Measurements from ENCODE around the gene ID1.
"Not testable (repeated sequence)": the region's sequence is repeated elsewhere in the genome, so short reads cannot be mapped to it uniquely, and the experiment has no call there.

The ID1 gene

GRCh38 chr20:31638317-31638716, 33.2 kb downstream of the ID1 start:
- no peak for DNase-seq (ENCODE audit: low read depth)

- DNase-seq (ENCODE audit: low read depth): no peak
Observed at GRCh38 chr20:31638816-31639215, 33.7 kb downstream of the ID1 start.

- no peak for DNase-seq (ENCODE audit: low read depth)
Observed at GRCh38 chr20:31640259-31640658, 35.2 kb downstream of the ID1 start.

GRCh38 chr20:31641391-31641790, 36.3 kb downstream of the ID1 start:
- no peak for DNase-seq (ENCODE audit: low read depth)

- no peak for DNase-seq (ENCODE audit: low read depth)
Observed at GRCh38 chr20:31642837-31643236, 37.7 kb downstream of the ID1 start.

GRCh38 chr20:31643522-31643921, 38.4 kb downstream of the ID1 start:
- DNase-seq (ENCODE audit: low read depth): no peak

GRCh38 chr20:31644701-31645100, 39.6 kb downstream of the ID1 start:
- DNase-seq (ENCODE audit: low read depth): no peak

- DNase-seq (ENCODE audit: low read depth): not testable (repeated sequence)
Observed at GRCh38 chr20:31648104-31648503, 43.0 kb downstream of the ID1 start.

- DNase-seq (ENCODE audit: low read depth): no peak
Observed at GRCh38 chr20:31652917-31653396, 47.9 kb downstream of the ID1 start.

- no peak for DNase-seq (ENCODE audit: low read depth)
Observed at GRCh38 chr20:31653561-31653960, 48.5 kb downstream of the ID1 start.

GRCh38 chr20:31654534-31654933, 49.4 kb downstream of the ID1 start:
- no peak for DNase-seq (ENCODE audit: low read depth)
